Sigmoid colon (tissue), 7 donors: ENCODE results near the gene TCN1. TPM values are rescaled to one million over a fixed set of nuclear protein-coding genes. Genes with fewer than 3 reads are reported as not detected.
"Not testable (repeated sequence)": the region's sequence is repeated elsewhere in the genome, so short reads cannot be mapped to it uniquely, and the experiment has no call there.

Experiments used
- DNase-seq: peaks from one replicate; pipeline ENCODE4 v3.0.0-alpha.2; 2019
- H3K27ac ChIP-seq, 4 donors: fragments of 200-600 bp; sonication (generic); one replicate each; pipeline ENCODE4 v1.5.1; 2016 to 2019; ENCODE audit warnings: mild to moderate bottlenecking in 1 of 4
- H3K27me3 ChIP-seq, 3 donors: fragments of 200-600 bp; sonication (generic); one replicate each; pipeline ENCODE4 v1.5.1; 2019; ENCODE audit warnings: mild to moderate bottlenecking in 1 of 3
- H3K36me3 ChIP-seq, 4 donors: fragments of 200-600 bp; sonication (generic); one replicate each; pipeline ENCODE4 v1.5.1; 2016 to 2019
- H3K4me1 ChIP-seq, 4 donors: fragments of 200-600 bp; sonication (generic); one replicate each; pipeline ENCODE4 v1.5.1; 2017 to 2019
- H3K4me3 ChIP-seq, 4 donors: fragments of 200-600 bp; sonication (generic); one replicate each; pipeline ENCODE4 v1.5.1; 2017 to 2019; ENCODE audit warnings: mild to moderate bottlenecking in 2 of 4, moderate library complexity in 1 of 4
- H3K9me3 ChIP-seq, 4 donors: fragments of 200-600 bp in 3 of 4; sonication (generic) in 3 of 4; one replicate each; pipeline versions ENCODE4 v1.5.1 to v1.6.1; 2013 to 2019
- CTCF ChIP-seq, 4 experiments: fragments of 450-650 bp in 3 of 4; fragments of 200-600 bp in 1 of 4; IDR thresholded peaks; one replicate each; pipeline ENCODE4 v1.5.1; 2016 to 2019; ENCODE audit warnings: antibody characterized with exemption in 4 of 4, mild to moderate bottlenecking in 3 of 4, moderate library complexity in 2 of 4
- EP300 ChIP-seq, 4 donors: sonication (generic); formaldehyde crosslinking; IDR thresholded peaks; one replicate each; pipeline ENCODE4 v1.6.1; 2017; ENCODE audit warnings: antibody characterized with exemption in 4 of 4
- POLR2A ChIP-seq, 2 donors: fragments of 450-650 bp; IDR thresholded peaks; one replicate each; pipeline ENCODE4 v1.6.1; 2016; ENCODE audit warnings: antibody characterized with exemption in 2 of 2, mild to moderate bottlenecking in 2 of 2, moderate library complexity in 2 of 2
- POLR2AphosphoS5 ChIP-seq, 4 donors: sonication (generic); formaldehyde crosslinking; IDR thresholded peaks; one replicate each; pipeline ENCODE4 v1.6.1; 2017; ENCODE audit warnings: antibody characterized with exemption in 4 of 4
- WGBS, 2 donors: extraction: QIAGEN DNeasy Blood & Tissue Kit; methylation state at CpG; one replicate each; pipeline ENCODE4 v1.1.7; 2013; 5-methylcytosine and 5-hydroxymethylcytosine counted together
- intact Hi-C: fragments of 100-400 bp; cut with DNase I; formaldehyde crosslinking; loops from one replicate; pipeline ENCODE4 v1.15.1; 2023
- polyA plus RNA-seq, 3 donors: library from polyadenylated mRNA; stranded (reverse); fragments of 200-250 nt; gene quantifications; one replicate each; pipeline ENCODE4 v1.2.3, GENCODE V29; 2013
- total RNA-seq, 4 donors: library from RNA; depleted of rRNA; stranded (reverse); fragments of >200 nt; gene quantifications; one replicate each; pipeline ENCODE4 v1.1.0, GENCODE V29; 2016
- donor health status: healthy with polysubstance abuse.
- donor health status: Bipolar disorder and iron deficiency.
- donor health status: healthy.

TCN1 gene
- total and polyA plus RNA-seq, 7 donors: 1.8 TPM; not detected in 6

GRCh38 chr11:59839615-59840014 lies 26.7 kb downstream of the TCN1 start:
- H3K36me3 ChIP-seq: no peaks in the 10 kb centered on the region
- no peak overlapping the region for H3K4me3 ChIP-seq
- no peaks in the 10 kb centered on the region for H3K4me1 ChIP-seq
- no peaks in the 10 kb centered on the region for H3K9me3 ChIP-seq
- no peak overlapping the region for H3K27ac ChIP-seq
- DNase-seq: no peak
- no peak for TF ChIP-seq EP300 (IDR thresholded peaks at IDR 0.05)
- TF ChIP-seq POLR2AphosphoS5 (IDR thresholded peaks at IDR 0.05): no peak
- TF ChIP-seq CTCF (IDR thresholded peaks at IDR 0.05): no peak
- no peak for TF ChIP-seq POLR2A (IDR thresholded peaks at IDR 0.05)
- no peaks in the 10 kb centered on the region for H3K27me3 ChIP-seq
- intact Hi-C loops: no loop called here

DNA sequence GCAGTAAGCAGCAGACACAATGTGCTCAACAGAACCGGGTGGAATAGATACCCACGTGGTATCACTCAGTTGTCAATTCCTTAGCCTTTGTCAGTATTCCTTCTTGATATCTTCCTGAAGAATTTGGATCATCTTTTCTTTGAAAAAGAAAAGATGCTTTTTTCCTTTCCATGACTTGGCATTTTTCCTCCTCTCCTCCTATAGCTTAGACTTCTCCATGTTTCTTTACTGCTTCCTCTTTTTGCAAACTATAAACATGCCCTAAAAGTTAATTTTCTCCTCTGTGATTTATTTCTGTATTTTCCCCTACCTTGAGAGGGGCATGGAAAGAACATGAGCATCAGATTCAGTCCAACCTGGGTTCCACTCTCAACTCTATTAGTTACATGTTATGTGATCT lies 32.7 kb downstream of the TCN1 start:
- Histone ChIP-seq H3K27me3 (no peaks in the 10 kb centered on the region), H3K4me1 (no peaks in the 10 kb centered on the region), H3K9me3 (no peaks in the 10 kb centered on the region), H3K36me3 (no peaks in the 10 kb centered on the region), H3K27ac (no peak overlapping the region), H3K4me3 (no peak overlapping the region)
- no peak for DNase-seq
- intact Hi-C loops: no loop called here
- WGBS, 2 donors: 78 to 95% methylated on average over 2 of the region's 2 CpGs
- TF ChIP-seq CTCF (IDR thresholded peaks at IDR 0.05) (no peak), POLR2A (IDR thresholded peaks at IDR 0.05) (no peak), POLR2AphosphoS5 (IDR thresholded peaks at IDR 0.05) (no peak), EP300 (IDR thresholded peaks at IDR 0.05) (no peak)

- H3K9me3 ChIP-seq: no peaks in the 10 kb centered on the region
- 73 to 88% methylated on average over 3 of the region's 3 CpGs for WGBS, 2 donors
- H3K36me3 ChIP-seq: no peaks in the 10 kb centered on the region
- intact Hi-C loops: loop anchor here (10.0 kb wide), 1 partner anchor 365 kb away; no protein-coding TSS in a partner anchor
- H3K27ac ChIP-seq: no peak overlapping the region
- no peak for DNase-seq
- H3K27me3 ChIP-seq: no peaks in the 10 kb centered on the region
- H3K4me3 ChIP-seq: no peak overlapping the region
- H3K4me1 ChIP-seq: no peaks in the 10 kb centered on the region
- TF ChIP-seq POLR2A (IDR thresholded peaks at IDR 0.05): no peak
- no peak for TF ChIP-seq CTCF (IDR thresholded peaks at IDR 0.05)
- no peak for TF ChIP-seq EP300 (IDR thresholded peaks at IDR 0.05)
- no peak for TF ChIP-seq POLR2AphosphoS5 (IDR thresholded peaks at IDR 0.05)
Measured at GRCh38 chr11:59829358-59829757, 36.9 kb downstream of the TCN1 start.

DNA sequence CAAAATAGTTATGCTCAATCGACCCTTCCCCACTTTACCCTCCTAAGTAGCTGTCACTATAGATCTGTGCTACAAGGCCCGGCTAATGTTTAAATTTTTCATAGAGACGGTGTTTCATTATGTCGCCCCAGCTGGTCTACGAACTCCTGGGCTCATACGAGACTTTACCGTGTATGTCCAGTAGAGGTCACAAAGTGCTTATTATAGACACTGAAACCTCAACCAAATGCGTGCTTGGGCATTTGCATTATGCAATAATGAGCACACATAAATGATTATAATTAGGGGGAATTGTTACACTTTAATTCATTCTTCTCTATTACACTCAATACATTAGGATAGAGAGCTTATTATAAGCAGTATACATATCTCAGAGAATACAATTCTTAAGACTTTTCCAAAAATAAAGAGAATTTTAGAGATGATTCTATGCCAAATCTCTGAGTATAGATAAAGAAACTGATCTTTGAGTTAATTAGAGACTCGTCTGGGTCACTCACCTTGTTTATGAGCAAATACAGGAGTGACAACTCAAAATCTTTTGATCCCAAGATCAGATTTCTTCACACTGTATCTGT lies 43.2 kb downstream of the TCN1 start:
- no peaks in the 10 kb centered on the region for H3K9me3 ChIP-seq
- WGBS, 2 donors: 2 to 12% methylated on average over 9 of the region's 9 CpGs
- no peaks in the 10 kb centered on the region for H3K36me3 ChIP-seq
- no peak overlapping the region for H3K4me3 ChIP-seq
- intact Hi-C loops: loop anchor here (10.0 kb wide), 1 partner anchor 372 kb away; no protein-coding TSS in a partner anchor
- TF ChIP-seq POLR2AphosphoS5 (IDR thresholded peaks at IDR 0.05) (no peak), CTCF (IDR thresholded peaks at IDR 0.05) (peak in 3 of 4 experiments; percentile 33 to 46 (median 43))
- H3K27me3 ChIP-seq: no peaks in the 10 kb centered on the region
- H3K4me1 ChIP-seq: no peaks in the 10 kb centered on the region
- no peak for DNase-seq
- no peak overlapping the region for H3K27ac ChIP-seq

- H3K27me3 ChIP-seq: no peaks in the 10 kb centered on the region
- H3K27ac ChIP-seq: no peak overlapping the region
- no peak for TF ChIP-seq POLR2A (IDR thresholded peaks at IDR 0.05)
- no peak for TF ChIP-seq EP300 (IDR thresholded peaks at IDR 0.05)
- TF ChIP-seq POLR2AphosphoS5 (IDR thresholded peaks at IDR 0.05): no peak
- no peak for TF ChIP-seq CTCF (IDR thresholded peaks at IDR 0.05)
- no peaks in the 10 kb centered on the region for H3K9me3 ChIP-seq
- H3K4me1 ChIP-seq: no peaks in the 10 kb centered on the region
- H3K36me3 ChIP-seq: no peaks in the 10 kb centered on the region
- H3K4me3 ChIP-seq: no peak overlapping the region
- no peak for DNase-seq
- intact Hi-C loops: no loop called here
- WGBS, 2 donors: 42 to 74% methylated on average over 4 of the region's 4 CpGs
Measured at GRCh38 chr11:59818572-59818971, 47.7 kb downstream of the TCN1 start.

DNA sequence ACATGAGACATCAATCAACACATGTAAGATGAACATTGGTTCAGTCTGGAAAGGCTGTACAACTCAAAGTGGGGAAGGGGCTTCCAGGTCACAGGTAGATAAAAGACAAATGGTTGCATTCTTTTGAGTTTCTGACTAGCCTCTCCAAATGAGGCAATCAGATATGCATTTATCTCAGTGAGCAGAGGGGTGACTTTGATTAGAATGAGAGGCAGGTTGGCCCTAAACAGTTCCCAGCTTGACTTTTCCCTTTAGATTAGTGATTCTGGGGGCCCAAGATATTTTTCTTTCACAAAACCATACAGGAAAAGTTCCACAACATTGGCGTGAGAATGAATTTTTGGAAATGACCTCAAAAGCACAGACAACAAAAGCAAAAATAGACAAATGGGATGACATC lies 49.9 kb downstream of the TCN1 start:
- DNase-seq, H3K4me3 ChIP-seq, H3K4me1 ChIP-seq, H3K27me3 ChIP-seq, H3K36me3 ChIP-seq, H3K9me3 ChIP-seq, H3K27ac ChIP-seq, intact Hi-C loops: not testable (repeated sequence)
- 84 to 91% methylated on average over 1 of the region's 1 CpG for WGBS, 2 donors
